ENCODE measurements around the gene DOK6.
A peak's percentile ranks its signal among the peaks of the same experiment; 100 is the strongest.

DOK6 gene

DNA sequence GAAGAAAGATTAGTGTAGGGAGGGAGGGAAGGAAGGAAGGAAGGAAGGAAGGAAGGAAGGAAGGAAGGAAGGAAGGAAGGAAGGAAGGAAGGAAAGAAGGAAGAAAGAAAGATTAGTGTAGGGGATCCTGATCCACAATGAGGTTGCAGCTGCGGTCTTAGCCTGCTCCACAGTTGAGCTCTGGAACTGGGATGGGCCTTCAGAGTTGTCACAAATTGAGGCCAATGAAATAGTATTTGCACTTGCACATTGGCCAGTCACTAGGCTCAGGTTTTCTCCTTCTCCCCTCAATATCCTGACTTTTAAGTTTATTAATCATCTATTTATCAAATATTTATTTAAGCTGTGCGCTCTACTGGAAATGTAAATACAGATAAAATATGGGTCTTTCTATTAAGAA, 34.3 kb downstream of the DOK6 start:
- no peak for DNase-seq (ENCODE audit: low read depth)

DNA sequence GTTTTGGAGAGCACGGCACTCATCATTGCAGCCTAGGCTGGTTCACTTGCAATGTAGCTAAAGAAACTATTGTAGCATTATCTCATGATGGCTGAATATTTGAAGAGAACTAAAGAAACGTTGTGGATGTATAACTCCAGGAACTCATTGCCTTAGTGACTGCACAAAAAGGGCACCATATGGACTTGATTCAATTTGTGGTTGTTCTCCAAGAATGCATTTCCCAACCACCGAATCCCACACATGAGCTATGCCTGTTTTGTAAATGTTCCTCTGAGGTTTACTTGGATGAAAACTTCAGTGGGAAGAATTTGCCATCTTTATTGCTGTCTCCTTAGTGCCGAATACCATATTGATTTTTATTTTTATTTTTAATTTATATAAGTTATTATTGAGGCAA, 43.5 kb downstream of the DOK6 start:
- DNase-seq (ENCODE audit: low read depth) = no peak

DNA sequence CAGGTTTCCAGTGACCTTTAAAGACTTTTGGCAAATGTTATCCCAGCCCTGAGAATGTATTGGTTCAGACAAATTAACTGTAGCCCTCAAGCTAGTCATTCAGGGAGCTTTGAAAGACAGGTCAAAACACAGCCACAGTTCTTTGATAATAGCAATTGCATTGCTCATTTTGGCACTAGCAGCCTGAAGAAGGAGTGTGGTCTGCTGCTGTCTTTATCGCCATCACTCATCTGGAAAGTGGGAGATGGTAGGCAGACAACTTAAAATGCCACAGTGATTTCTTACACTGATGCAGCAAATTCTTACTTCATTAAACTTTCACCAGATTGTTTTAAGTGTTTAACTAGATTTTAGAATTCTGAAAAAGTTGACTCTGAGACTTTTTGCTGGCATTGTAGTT, 47.2 kb downstream of the DOK6 start:
- DNase-seq (ENCODE audit: low read depth) = no peak

DNA sequence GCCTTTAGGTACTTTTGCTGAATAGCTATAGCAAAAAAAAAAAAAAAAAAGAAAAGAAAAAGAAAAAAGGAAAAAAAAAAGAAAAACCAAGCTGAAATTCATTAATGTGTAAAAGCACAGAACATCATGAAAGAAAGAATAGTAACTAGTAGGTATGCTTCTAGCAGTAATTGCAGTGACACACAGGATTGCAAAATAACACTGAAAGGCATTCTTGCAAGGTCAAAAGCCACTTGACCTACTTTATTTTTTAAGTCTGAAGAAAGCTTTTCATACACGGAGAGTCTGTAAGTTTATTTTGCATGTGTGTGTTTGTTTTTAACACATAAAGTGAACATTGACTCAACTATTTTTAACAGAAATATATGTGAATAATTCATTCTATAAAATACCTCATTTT, 54.4 kb downstream of the DOK6 start:
- DNase-seq (ENCODE audit: low read depth) = no peak

DNA sequence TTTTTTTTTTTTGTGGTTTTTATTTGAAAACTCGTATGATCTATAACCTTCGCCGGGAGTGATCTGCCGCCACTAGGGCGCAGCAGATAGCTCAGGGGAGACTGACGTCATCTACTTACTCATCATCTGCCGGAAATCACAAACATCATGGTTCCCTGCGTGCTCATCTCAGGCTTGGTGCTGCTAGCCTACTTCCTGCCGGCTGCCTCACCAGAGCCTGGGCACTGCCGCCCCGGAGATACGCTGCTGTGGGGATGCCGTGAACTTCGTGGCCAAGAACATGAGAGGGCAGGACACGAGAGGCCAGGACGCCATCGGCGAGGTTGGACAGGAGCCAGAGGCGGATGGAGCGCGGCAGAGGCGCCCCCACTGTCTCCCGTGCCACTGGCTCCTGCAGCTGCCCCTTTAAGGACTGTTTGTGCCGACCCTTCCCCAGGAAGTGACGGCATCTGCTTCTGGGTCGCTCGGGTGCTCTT, 68.8 kb downstream of the DOK6 start:
- peak; percentile 15 for DNase-seq (ENCODE audit: low read depth)

DNA sequence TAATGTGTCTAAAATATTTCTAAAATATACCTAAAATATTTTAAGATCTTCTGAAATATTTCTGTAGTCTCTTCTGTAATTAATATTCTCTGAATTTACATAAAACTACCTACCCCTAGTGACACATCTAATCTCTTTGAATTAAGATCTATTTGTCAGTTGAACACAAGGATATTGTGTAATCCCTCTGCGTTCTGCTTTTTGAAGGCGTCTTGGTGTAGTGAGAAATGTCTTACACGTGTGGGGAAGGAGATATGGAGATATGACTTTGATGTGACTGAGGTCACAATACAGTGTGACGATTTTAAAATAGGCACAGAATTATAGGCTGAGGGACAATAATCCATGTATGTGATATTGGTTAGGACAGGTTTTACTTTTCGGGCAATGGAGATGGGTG, 79.8 kb downstream of the DOK6 start:
- no peak for DNase-seq (ENCODE audit: low read depth)

DNA sequence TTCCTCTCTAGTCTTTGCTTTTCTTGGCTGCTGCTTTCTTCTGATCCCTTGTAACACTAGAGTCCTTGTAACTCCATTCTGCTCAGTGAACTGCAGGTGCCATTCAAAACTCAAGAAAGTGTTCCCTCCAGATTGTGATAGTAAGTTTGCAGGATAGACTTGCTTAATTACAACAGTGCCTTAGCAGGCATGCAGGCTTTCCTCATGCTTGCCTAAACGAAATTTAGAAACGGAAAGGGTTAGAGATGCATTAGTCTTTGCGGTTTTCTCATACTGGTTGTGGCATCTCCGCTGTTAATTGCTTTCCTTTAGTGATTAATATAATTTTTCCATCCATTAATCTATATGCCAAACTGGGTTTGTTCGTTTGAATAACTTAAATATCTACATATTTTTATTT, 82.9 kb downstream of the DOK6 start:
- DNase-seq (ENCODE audit: low read depth) = no peak

DNA sequence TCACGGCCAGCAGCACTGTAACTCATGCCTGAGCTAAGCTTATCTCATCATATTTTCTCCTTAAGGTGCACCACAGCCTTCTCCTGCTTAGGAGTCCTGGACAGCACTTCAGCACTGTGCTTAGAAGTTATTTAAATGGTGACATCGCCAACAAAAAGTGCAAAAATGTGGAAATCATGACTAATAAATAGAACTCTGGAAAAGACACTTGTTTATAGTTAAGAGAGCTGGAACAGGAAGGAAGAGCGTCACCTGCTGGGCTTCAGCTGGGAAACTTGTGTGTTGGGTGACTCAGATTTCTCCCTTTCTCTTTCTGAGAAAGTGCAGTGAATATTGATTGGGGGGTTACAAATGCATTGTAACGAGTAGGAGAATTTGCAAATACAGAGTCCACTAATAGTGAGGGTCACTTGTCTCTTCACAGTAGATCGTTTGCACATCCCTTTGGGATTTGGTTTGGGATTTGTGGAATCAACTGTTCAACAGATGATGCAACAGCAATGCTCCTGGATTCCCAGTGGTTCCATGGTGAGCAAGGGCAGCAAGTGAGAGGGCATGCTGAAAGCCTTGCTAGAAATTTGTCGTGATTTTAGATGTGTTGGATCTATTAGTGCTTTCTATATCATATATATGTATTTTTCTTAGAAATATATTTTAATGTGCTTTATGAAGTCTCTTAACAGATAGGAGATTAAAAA, 84.2 kb downstream of the DOK6 start:
- DNase-seq (ENCODE audit: low read depth) = peak; percentile 39

DNA sequence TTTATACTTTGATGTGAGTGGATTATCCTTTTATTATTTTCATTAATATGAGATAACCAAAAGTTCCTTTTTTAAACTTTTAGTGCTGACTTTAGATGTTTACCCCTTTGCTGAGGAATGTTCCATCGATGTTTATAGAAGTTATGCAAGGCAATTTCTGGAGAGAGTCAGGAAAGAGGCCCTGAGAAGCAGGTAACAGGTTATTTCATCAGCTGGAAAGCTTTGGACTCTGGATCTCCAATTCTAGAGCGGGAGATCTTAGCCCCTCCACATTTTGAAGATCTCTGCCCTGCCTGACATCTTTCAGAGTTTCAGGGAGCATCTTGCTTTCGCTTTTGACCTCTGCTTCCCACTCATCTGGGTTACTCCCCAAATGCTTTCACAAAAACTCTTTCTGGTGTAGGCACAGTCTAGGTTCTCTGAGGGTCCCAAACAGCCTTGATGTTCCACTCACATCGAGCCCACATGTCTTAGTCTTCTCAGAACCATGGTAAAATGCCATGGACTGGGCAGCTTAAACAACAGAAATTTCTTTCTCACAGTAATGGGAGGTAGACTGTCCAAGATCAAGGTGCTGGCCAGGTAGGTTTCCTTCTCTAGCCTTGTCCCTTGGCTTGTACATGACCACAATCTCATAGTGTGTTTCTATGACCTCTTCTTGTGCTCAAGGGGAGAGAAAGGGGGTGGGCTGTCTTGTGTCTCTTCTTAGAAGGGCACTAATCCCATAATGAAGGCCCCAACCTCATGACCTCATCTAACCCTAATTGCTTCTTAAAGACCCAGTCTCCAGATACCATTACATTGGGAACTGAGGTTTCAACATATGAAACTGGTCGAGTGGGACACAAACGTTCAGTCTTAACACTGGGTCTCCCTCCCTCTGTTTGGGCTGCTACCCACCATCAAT, 87.1 kb downstream of the DOK6 start:
- no peak for DNase-seq (ENCODE audit: low read depth)

DNA sequence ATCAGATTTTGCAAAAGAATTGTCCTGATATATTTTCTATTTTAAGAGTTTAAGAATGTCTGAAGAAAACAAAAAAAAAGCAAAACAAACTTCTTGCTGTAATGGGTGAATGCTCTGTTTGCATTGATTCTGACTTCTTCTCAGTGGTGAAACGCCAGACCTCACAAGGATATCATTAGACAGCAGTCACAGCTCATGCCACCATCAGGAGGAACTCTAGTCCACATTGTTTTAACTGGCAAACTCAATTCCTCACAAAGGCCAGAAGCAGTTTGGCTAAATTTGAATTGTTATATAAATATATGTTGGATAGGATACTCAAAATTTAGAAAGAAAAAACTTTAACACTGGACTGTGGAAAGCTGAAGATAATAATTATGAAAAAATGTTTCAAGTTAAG, 89.4 kb downstream of the DOK6 start:
- DNase-seq (ENCODE audit: low read depth) = no peak

DNA sequence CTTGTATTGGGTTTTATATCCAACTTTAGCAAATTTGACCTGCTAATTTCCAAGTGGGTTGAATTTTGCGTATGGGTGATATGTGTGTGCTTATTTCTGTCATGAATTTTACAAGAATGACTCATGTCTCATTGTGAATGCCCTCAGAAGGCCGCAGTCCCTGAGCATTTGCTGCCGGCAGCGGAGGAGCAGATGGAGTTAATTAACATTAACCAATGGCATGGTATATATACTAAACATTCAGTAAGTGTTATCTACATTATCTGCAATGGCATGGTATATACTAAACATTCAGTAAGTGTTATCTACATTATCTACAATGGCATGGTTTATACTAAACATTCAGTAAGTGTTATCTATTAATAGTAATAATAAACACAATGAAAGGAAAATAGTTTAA, 90.1 kb downstream of the DOK6 start:
- peak; percentile 26 for DNase-seq (ENCODE audit: low read depth)

DNA sequence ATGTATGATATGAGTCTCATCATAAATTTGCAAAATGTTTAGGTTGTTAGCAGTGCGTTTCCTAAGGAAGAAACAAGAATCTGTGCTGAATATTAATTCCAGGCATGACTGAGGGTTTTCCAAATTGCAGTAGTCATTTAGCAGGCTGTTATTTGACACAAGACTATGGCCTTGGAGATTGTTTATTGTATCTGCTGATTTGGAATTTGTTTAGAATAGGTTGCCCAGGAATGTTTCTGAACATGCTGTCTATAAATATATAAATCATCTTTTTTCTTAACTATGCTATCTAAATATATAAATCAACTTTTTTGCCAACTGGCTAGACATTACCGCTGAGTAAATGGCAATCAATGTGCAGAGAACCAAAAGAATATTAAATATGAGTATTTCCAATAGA, 90.9 kb downstream of the DOK6 start:
- DNase-seq (ENCODE audit: low read depth) = no peak

DNA sequence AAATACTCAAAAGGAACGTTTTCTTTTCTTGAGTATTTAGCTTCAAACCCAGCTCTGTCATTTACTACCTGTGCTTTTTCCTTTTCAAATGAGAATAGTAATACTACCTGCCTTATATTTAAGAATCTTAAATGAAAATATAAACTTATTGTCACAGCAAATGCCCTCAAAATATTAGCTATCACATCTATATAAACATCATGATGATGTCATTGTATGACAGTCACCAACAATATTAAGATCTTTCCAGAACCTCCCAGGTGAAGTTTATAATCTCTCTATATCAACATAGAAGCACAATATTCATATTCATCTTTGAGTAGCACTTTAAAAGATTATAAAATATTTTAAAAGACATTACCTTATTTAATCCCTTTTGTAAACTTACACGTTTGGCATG, 92.2 kb downstream of the DOK6 start:
- DNase-seq (ENCODE audit: low read depth) = no peak

DNA sequence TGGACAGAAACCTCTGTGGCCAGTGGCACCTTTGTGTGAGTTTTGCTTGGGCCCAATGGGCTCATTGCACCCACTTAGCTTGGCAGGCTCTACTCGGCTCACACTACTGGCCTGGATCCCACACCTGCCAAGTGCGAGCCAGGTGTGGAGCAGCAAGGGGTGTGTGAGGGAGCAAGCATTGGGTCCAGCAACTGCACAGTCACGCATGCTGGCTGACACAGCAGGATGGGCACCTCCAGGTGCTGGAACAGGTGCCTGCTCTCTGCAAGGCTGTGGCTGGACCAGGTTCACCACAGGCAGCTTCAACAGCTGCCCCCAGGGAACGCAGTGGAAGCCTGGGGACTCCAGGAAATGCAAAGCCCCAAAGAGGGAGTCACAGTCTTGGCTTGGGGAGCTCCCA, 94.2 kb downstream of the DOK6 start:
- DNase-seq (ENCODE audit: low read depth) = no peak

DNA sequence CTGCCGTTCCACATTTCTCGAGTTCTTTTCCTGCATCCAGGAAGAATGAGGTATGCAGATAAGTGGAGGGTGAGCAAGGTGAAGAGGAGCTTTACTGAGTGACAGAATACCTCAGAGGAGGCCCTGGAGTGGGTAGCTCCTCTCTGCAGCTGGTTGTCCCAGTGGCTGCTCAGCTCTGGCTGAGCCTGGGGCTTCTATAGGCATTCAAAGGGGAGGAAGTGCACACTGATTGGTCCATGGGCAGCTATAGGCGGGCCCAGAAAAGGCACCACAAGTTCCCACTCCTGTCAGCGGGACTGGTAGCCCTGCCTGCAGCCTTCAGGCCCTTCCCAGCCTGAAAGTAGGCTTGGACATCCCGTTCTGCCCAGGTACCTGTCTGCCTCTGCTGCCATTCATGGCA, 94.7 kb downstream of the DOK6 start:
- DNase-seq (ENCODE audit: low read depth) = no peak

DNA sequence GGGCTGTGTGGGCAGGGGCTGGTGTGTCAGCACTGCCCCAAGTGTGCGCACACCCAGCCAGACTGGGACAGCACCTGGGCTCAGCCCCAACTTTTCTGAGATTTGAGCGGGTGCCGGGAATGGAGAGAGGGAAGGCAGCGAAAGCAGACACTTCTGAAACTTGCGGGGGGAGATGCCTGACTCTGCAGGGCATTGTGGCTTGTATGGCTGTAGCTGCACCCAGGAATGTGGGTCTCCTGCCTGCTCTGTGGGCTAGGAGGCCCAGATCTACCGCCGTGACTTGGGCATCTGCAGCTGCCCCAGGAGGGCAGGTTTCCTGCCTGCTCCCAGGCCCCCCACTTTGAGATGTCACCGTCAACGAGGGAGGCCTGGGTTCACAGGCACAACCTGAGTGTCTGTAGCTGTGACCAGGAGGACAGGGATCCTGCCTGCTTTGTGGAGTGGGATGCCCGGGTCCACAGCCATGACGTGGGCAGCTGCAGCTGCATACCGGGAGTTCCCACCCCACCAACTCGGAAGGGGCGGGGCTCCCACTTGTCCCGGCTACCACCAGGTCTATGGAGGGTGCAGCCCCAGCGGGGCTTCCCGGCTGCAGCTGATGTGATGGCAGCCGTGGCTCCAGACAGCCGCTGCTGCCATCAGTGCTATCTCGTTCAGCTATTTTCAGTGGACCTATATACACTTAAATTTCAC, 95.3 kb downstream of the DOK6 start:
- no peak for DNase-seq (ENCODE audit: low read depth)

DNA sequence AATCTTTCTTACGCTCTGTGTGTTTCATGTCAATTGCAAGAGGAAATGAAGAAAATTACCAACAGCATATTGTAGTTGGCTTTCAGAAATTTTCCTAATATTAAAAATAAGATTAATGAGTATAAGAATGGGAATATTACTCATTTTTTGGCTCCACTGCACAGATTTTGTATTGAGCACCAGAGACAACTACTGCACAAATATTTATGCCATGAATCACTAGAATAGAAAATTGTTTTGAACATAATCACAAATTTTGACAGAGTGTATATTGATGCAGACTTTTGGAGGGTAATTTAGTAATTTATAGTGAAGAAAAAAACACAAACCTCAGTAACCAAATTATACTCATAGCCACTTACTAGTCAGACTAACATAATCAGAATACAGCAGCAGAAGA, 118.3 kb downstream of the DOK6 start:
- DNase-seq (ENCODE audit: low read depth) = peak; percentile 3

DNA sequence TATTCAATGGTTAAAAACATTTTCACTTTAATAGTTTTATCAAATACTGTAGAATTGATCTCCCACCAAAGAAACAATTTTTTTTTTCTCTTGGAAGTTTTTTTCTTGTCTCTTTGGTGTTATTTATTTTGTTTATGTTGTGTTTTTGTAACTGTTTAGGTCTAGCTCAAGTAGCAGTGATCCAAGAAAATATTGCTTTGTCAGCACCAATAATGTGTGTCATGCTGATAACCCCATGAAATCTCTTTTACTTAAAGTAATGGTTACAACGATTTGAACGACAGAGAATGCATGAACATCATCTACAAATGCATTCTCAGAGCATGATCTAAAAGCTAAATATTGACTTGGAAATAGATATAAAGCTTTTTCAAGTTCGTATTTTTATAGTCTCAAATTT, 122.9 kb downstream of the DOK6 start:
- DNase-seq (ENCODE audit: low read depth) = no peak

DNA sequence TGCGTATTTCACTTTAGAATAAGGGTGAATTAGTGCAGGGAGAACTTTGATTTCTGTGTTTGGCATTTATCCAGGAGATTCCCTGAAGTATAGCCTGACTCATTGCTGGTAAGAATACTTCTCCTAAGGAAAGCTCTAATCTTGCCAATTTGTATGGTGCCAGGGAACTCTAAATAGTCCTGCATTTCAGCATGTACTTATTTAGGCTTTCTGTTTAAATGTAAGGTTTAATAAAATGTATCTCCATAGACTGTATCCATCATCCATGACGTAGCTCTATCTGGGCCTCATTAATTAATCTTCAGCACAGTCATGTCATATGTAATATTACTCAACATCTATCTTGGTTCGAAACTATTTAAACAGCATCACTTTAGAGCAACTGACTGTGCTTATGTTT, 127.7 kb downstream of the DOK6 start:
- no peak for DNase-seq (ENCODE audit: low read depth)

DNA sequence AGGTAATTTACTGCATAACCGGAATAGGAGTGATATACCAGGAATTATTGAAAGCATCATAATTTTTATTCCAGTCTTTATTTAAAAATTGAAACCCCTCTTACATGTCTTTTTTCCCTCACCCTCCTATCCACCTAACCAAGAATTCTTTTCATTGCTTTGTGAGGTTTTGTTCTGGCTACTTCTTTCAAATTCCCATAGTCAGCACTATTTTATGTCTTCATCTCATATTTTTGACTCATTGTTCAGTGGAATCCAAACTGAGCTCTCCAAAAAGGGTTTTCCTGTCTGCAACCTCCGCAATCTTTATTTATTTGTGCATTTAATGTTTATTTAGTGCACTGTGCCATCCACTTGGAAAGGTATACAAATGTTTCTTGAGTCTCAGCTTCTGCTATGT, 128.5 kb downstream of the DOK6 start:
- no peak for DNase-seq (ENCODE audit: low read depth)

DNA sequence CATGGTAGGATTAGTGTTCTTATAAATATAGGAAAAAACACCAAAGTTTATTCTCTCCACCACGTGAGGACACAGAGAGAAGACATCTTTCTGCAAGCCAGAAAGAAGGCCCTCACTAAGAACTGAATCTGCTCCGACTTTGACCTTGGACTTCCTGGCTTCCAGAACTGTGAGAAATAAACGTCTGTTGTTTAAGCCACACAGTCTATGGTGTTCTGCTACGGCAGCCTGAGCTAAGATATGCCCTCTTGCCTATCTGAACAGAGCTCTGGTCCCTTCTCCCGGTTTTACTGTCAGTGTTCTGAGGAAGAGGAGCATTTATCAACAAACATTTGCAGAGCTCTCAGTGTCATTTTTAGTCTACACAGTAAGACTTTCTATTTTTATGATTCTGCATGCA, 131.3 kb downstream of the DOK6 start:
- DNase-seq (ENCODE audit: low read depth) = no peak

DNA sequence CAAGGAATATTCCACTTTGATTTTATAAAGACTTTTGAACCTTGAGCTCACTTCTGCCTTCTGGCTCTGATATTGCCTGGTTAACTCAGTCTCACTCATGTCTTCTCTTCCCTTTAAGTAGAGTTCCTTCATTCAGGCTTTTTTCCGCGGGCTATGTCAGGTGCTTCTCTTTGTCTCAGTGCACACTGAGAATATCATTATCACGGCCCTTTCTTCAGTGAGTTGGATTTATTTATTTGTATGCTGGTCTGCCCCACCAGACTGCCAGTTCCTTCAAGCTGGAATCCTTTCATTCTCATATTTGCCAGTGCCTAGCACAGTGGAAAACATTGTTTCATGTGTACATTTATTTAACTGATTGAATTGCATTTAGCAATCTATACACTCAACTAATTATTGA, 136.5 kb downstream of the DOK6 start:
- no peak for DNase-seq (ENCODE audit: low read depth)

DNA sequence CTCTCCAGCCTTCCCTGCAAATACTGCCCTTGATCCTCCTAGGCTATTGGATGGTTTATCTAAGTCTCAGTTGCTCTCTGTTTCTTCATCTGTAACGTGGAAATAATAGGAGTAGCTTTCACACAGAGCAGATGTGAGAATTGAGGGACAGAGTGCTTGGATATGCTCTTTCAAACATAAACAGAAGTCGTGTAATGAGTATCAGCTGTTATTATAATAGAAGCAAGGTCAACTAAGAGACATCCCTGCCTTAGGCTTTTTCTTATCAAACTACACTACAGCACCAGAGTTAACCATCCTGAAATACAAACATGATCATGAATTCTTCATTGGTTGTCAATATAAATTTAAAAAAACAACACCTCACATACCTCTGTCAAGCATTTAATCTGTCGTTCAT, 138.2 kb downstream of the DOK6 start:
- no peak for DNase-seq (ENCODE audit: low read depth)

Data from ELR (cell line).